GM23248 (cell line): ENCODE data around the gene PRLH. TPM values are rescaled to one million over a fixed set of nuclear protein-coding genes. Genes with fewer than 3 reads are reported as not detected.

Experiments used
- DNase-seq: peaks from one replicate; pipeline ENCODE4 v3.0.0-alpha.2; 2015
- H2AFZ ChIP-seq: fragments of 200-600 bp; sonication (generic); 2 replicates; pipeline ENCODE4 v1.6.1; 2016; ENCODE audit warnings: antibody characterized with exemption
- H3F3A ChIP-seq: fragments of 200-600 bp; sonication (generic); 2 replicates; pipeline ENCODE4 v1.6.1; 2016; ENCODE audit warnings: mild to moderate bottlenecking, antibody characterized with exemption, mixed run types; ENCODE audit not compliant: insufficient read depth
- H3K27ac ChIP-seq: fragments of 200-600 bp; sonication (generic); 2 replicates; pipeline ENCODE4 v1.5.1; 2016; ENCODE audit warnings: mild to moderate bottlenecking
- H3K27me3 ChIP-seq: fragments of 200-600 bp; sonication (generic); replicated peaks from 2 replicates; pipeline ENCODE4 v1.6.1; 2016; ENCODE audit warnings: mild to moderate bottlenecking; ENCODE audit not compliant: insufficient read depth
- H3K36me3 ChIP-seq: fragments of 200-600 bp; sonication (generic); 2 replicates; pipeline ENCODE4 v1.6.1; 2016; ENCODE audit warnings: low read depth, mild to moderate bottlenecking
- H3K4me1 ChIP-seq: fragments of 200-600 bp; sonication (generic); 2 replicates; pipeline ENCODE4 v1.6.1; 2016; ENCODE audit warnings: mild to moderate bottlenecking; ENCODE audit not compliant: insufficient read depth
- H3K4me2 ChIP-seq: fragments of 200-600 bp; sonication (generic); one replicate; pipeline ENCODE4 v1.6.1; 2016; ENCODE audit warnings: mild to moderate bottlenecking; ENCODE audit not compliant: unreplicated experiment
- H3K4me3 ChIP-seq: fragments of 200-600 bp; sonication (generic); 2 replicates; pipeline ENCODE4 v1.5.1; 2016; ENCODE audit warnings: mild to moderate bottlenecking
- H3K79me2 ChIP-seq: fragments of 200-600 bp; sonication (generic); 2 replicates; pipeline ENCODE4 v1.6.1; 2016; ENCODE audit warnings: mild to moderate bottlenecking; ENCODE audit not compliant: insufficient read depth
- H3K9ac ChIP-seq: fragments of 200-600 bp; sonication (generic); 2 replicates; pipeline ENCODE4 v1.6.1; 2016; ENCODE audit warnings: mild to moderate bottlenecking
- H3K9me2 ChIP-seq: fragments of 200-600 bp; sonication (generic); 2 replicates; pipeline ENCODE4 v1.6.1; 2016; ENCODE audit warnings: mixed run types, mild to moderate bottlenecking, moderate library complexity; ENCODE audit not compliant: insufficient read depth
- H3K9me3 ChIP-seq: fragments of 200-600 bp; sonication (generic); one replicate; pipeline ENCODE4 v1.6.1; 2017; ENCODE audit warnings: low read depth
- H4K20me1 ChIP-seq: fragments of 200-600 bp; sonication (generic); 2 replicates; pipeline ENCODE4 v1.6.0; 2016; ENCODE audit not compliant: insufficient read depth
- EZH2 ChIP-seq: fragments of 200-600 bp; sonication (generic); IDR thresholded peaks from 2 replicates; pipeline ENCODE4 v1.6.1; 2018; ENCODE audit warnings: antibody characterized with exemption, mild to moderate bottlenecking; ENCODE audit not compliant: insufficient read depth, poor library complexity, severe bottlenecking
- EZH2phosphoT487 ChIP-seq: fragments of 200-600 bp; sonication (generic); IDR thresholded peaks from 2 replicates; pipeline ENCODE4 v1.6.1; 2018; ENCODE audit warnings: antibody characterized with exemption, moderate library complexity, mild to moderate bottlenecking, low read depth; ENCODE audit not compliant: insufficient read depth
- WGBS, 2 experiments: methylation state at CpG; one replicate each; pipeline ENCODE4 v1.1.6; 2015 to 2017; ENCODE audit warnings: low lambda C conversion rate in 2 of 2, low coverage in 1 of 2; ENCODE audit errors: missing lambda C conversion rate in 2 of 2; 5-methylcytosine and 5-hydroxymethylcytosine counted together
- in situ Hi-C: fragments of 300-500 bp; cut with MboI; formaldehyde crosslinking; loops from 2 replicates; pipeline ENCODE4 v1.15.0; 2020
- polyA plus RNA-seq: library from polyadenylated mRNA; unstranded; fragments of >200 nt; fragmentation: Nextera tagmentation; extraction: Ambion mirVana; gene quantifications from 2 replicates; pipeline ENCODE4 v1.2.1, GENCODE V29; 2016
- total RNA-seq: library from RNA; depleted of rRNA; stranded (reverse); fragments of >200 nt; shearing (Covaris generic); gene quantifications from 2 replicates; pipeline ENCODE4 v1.2.3, GENCODE V29; 2014

The PRLH gene
- total and polyA plus RNA-seq, 2 experiments from 2014 or later = not detected

DNA sequence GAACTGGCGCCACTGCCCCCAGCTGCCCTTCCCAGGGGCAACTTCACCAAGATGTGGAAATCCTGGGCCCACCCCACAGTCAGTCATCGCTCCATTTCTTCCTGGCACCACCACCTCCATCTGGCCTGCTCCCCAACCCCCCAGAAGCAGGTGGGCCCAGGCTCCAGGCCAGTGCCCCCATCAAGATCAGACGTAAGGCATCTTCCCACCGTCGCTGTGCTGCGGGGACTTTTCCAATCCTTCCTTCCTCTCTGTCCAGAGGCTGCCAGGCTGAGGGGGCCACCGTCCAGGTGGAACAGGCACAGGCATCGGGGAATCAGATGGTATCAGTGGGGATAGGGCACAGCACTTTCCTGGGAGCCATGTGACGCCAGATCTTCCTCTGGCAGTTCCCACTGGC, 8.1 kb downstream of the PRLH start:
- Histone ChIP-seq H3K4me1 (peaks cover 6% of the 10 kb centered on the region), H3K27me3 (no peaks in the 10 kb centered on the region), H3K36me3 (no peaks in the 10 kb centered on the region), H3K9me3 (no peaks in the 10 kb centered on the region), H3K79me2 (no peaks in the 10 kb centered on the region), H2AFZ (no peak overlapping the region), H3K4me3 (no peak overlapping the region), H3F3A (no peaks in the 10 kb centered on the region), H3K9me2 (no peaks in the 10 kb centered on the region), H4K20me1 (no peaks in the 10 kb centered on the region), H3K4me2 (no peak overlapping the region), H3K27ac (no peak overlapping the region), H3K9ac (no peak overlapping the region)
- 88 to 90% methylated on average over 9 of the region's 9 CpGs for WGBS, 2 experiments
- in situ Hi-C loops = loop anchor here (25.0 kb wide), 1 partner anchor 412 kb away; no protein-coding TSS in a partner anchor
- no peak for DNase-seq
- TF ChIP-seq EZH2phosphoT487 = no peak
- no peak for TF ChIP-seq EZH2

- no peak overlapping the region for H3K27ac ChIP-seq
- no peak overlapping the region for H2AFZ ChIP-seq
- no peaks in the 10 kb centered on the region for H3F3A ChIP-seq
- no peaks in the 10 kb centered on the region for H3K9me2 ChIP-seq
- no peaks in the 10 kb centered on the region for H3K79me2 ChIP-seq
- no peaks in the 10 kb centered on the region for H3K27me3 ChIP-seq
- H3K9me3 ChIP-seq = no peaks in the 10 kb centered on the region
- peaks cover 6% of the 10 kb centered on the region for H3K4me1 ChIP-seq
- H3K4me2 ChIP-seq = no peak overlapping the region
- no peaks in the 10 kb centered on the region for H3K36me3 ChIP-seq
- 71 to 72% methylated on average over 24 to 25 of the region's 25 CpGs for WGBS, 2 experiments
- no peak overlapping the region for H3K9ac ChIP-seq
- no peak overlapping the region for H3K4me3 ChIP-seq
- no peaks in the 10 kb centered on the region for H4K20me1 ChIP-seq
- in situ Hi-C loops = loop anchor here (25.0 kb wide), 2 partner anchors 413 to 687 kb away; no protein-coding TSS in a partner anchor
- no peak for DNase-seq
- TF ChIP-seq EZH2 = no peak
- TF ChIP-seq EZH2phosphoT487 = no peak
Observed at GRCh38 chr2:237574894-237575868, 8.8 kb downstream of the PRLH start.

GRCh38 chr2:237575869-237576862, 9.8 kb downstream of the PRLH start:
- Histone ChIP-seq H3K9me3 (no peaks in the 10 kb centered on the region), H3K27ac (no peak overlapping the region), H2AFZ (no peak overlapping the region), H3F3A (no peaks in the 10 kb centered on the region), H3K4me1 (peaks cover 6% of the 10 kb centered on the region), H3K4me3 (no peak overlapping the region), H4K20me1 (no peaks in the 10 kb centered on the region), H3K79me2 (no peaks in the 10 kb centered on the region), H3K27me3 (no peaks in the 10 kb centered on the region), H3K9me2 (no peaks in the 10 kb centered on the region), H3K36me3 (no peaks in the 10 kb centered on the region), H3K4me2 (no peak overlapping the region), H3K9ac (no peak overlapping the region)
- no peak for DNase-seq
- WGBS, 2 experiments = 85 to 92% methylated on average over 22 to 27 of the region's 27 CpGs
- in situ Hi-C loops = loop anchor here (25.0 kb wide), 1 partner anchor 686 kb away; no protein-coding TSS in a partner anchor
- TF ChIP-seq EZH2 = no peak
- no peak for TF ChIP-seq EZH2phosphoT487

DNA sequence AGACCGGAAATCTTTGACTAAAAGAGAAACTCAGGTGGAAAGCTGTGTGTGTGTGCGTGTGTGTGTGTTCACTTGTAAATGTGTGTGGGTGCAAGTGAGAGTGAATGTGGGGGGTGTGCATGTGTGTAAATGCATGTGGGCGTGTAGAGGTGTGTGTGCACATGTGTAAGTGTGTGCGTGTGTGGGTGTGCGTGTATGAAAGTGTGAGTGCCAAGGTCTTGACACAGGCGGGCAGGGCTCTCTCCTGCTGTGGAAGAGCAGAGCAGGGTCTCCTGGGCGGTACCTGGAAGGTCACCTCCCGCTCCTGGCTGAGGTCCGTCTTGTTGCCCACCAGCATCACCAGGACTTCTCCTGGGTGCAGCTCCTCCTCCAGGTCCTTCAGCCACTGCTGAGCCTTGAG, 10.6 kb downstream of the PRLH start:
- 91 to 93% methylated on average over 9 of the region's 9 CpGs for WGBS, 2 experiments
- no peaks in the 10 kb centered on the region for H3K9me3 ChIP-seq
- TF ChIP-seq EZH2phosphoT487 = no peak
- H3K4me2 ChIP-seq = no peak overlapping the region
- no peak overlapping the region for H2AFZ ChIP-seq
- DNase-seq = no peak
- H3K9ac ChIP-seq = no peak overlapping the region
- H3K4me1 ChIP-seq = peaks cover 6% of the 10 kb centered on the region
- H3K79me2 ChIP-seq = no peaks in the 10 kb centered on the region
- no peaks in the 10 kb centered on the region for H3K36me3 ChIP-seq
- no peaks in the 10 kb centered on the region for H3K9me2 ChIP-seq
- no peaks in the 10 kb centered on the region for H3K27me3 ChIP-seq
- no peaks in the 10 kb centered on the region for H4K20me1 ChIP-seq
- H3K4me3 ChIP-seq = no peak overlapping the region
- in situ Hi-C loops = loop anchor here (25.0 kb wide), 1 partner anchor 685 kb away; no protein-coding TSS in a partner anchor
- no peaks in the 10 kb centered on the region for H3F3A ChIP-seq
- H3K27ac ChIP-seq = no peak overlapping the region
